ENCODE measurements around the gene DNAJC3.

- TF ChIP-seq CTCF (IDR thresholded peaks at IDR 0.05): no peak
- TF ChIP-seq, protein P1, sequence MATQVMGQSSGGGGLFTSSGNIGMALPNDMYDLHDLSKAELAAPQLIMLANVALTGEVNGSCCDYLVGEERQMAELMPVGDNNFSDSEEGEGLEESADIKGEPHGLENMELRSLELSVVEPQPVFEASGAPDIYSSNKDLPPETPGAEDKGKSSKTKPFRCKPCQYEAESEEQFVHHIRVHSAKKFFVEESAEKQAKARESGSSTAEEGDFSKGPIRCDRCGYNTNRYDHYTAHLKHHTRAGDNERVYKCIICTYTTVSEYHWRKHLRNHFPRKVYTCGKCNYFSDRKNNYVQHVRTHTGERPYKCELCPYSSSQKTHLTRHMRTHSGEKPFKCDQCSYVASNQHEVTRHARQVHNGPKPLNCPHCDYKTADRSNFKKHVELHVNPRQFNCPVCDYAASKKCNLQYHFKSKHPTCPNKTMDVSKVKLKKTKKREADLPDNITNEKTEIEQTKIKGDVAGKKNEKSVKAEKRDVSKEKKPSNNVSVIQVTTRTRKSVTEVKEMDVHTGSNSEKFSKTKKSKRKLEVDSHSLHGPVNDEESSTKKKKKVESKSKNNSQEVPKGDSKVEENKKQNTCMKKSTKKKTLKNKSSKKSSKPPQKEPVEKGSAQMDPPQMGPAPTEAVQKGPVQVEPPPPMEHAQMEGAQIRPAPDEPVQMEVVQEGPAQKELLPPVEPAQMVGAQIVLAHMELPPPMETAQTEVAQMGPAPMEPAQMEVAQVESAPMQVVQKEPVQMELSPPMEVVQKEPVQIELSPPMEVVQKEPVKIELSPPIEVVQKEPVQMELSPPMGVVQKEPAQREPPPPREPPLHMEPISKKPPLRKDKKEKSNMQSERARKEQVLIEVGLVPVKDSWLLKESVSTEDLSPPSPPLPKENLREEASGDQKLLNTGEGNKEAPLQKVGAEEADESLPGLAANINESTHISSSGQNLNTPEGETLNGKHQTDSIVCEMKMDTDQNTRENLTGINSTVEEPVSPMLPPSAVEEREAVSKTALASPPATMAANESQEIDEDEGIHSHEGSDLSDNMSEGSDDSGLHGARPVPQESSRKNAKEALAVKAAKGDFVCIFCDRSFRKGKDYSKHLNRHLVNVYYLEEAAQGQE (IDR thresholded peaks at IDR 0.05; ENCODE audit: insufficient read depth in 1 of 2, low read depth in 2 of 2, low read length in 1 of 2): no peak
- no peak for TF ChIP-seq POLR2AphosphoS5 (IDR thresholded peaks at IDR 0.05; ENCODE audit: low read depth, low read length)
- no peak for TF ChIP-seq SIN3A (IDR thresholded peaks at IDR 0.05; ENCODE audit: borderline replicate concordance, insufficient read depth, low read depth, low read length)
Measured at GRCh38 chr13:95723438-95723837, 46.5 kb downstream of the DNAJC3 start.

Data from Panc1 (cell line).